A549 treated with CORT108297 at 1 μM for 4 hours (cell line): ENCODE results near the gene SGPP2. TPM values are rescaled to one million over a fixed set of nuclear protein-coding genes. Genes with fewer than 3 reads are reported as not detected.

Source experiments
- total RNA-seq: library from RNA; stranded (reverse); fragments of 200-300 nt; extraction: Qiagen RNA extraction; gene quantifications from 5 replicates; pipeline ENCODE4 v1.2.3, GENCODE V29; 2022

SGPP2 gene
- total RNA-seq, result 0.21 to 0.33 TPM (median 0.27 TPM) in 5 replicates

GRCh38 chr2:222424276-222424728, at the start of gene SGPP2:
Gene SGPP2, plus strand, starts transcription at chr2:222424543. Its CDS starts 60 bp downstream, at chr2:222424603.

Other genes starting within 250 kb of the SGPP2 start
- gene PAX3, start 125.5 kb upstream of the SGPP2 start, total RNA-seq, result not detected in 5 replicates
- 42.3 to 49.7 TPM (median 43.1 TPM) in 5 replicates for gene FARSB, start 231.5 kb downstream of the SGPP2 start, total RNA-seq
- not detected in 5 replicates for gene MOGAT1, start 247.1 kb downstream of the SGPP2 start, total RNA-seq